ENCODE measurements around the gene GRIK4.

Gene GRIK4

GRCh38 chr11:120710354-120711131, 199.0 kb downstream of the GRIK4 start:
- TF ChIP-seq CTCF (IDR thresholded peaks at IDR 0.05; ENCODE audit: low read depth, low read length) = no peak
- peak; percentile 58 for DNase-seq (ENCODE audit: extremely low read depth, low read depth)

DNA sequence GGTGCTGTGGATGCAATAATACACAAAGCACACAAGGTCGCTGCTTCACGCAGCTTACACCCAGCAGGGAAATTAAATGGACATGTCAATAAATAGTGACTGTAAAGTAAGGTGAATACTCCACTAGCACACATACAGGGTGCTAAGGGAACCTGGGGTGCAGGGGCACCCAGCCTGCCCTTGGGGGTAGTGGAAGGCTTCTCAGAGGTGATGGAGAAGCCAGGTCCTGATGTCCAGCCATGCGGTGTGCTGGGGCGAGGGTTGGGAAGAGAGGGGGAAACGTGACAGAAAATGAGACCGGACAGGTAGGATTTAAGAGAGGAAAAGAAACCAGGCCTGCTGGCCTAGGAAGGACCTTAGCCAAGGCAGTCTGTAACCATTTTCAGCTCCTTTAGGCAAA, 200.5 kb downstream of the GRIK4 start:
- no peak for TF ChIP-seq CTCF (IDR thresholded peaks at IDR 0.05; ENCODE audit: low read depth, low read length)
- no peak for DNase-seq (ENCODE audit: extremely low read depth, low read depth)

DNA sequence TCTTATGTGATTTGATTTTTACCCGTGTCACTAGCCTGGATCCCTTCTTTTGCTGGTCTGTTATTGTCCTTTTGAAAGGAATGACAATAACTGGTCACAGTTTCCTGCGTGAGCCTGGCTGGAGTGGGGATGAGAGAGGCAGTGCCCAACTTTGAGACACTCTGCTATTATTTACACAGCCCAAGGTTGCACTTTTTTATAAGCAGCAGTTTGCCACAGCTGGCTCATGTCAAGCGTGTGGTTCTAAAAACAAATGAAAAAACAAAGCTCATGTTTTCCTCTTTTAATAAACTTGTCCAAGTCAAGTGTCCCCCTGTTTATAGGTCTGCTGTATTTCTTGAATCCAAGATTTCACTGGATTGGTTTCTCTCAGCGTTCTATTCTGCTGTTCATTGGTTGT, 201.3 kb downstream of the GRIK4 start:
- TF ChIP-seq CTCF (IDR thresholded peaks at IDR 0.05; ENCODE audit: low read depth, low read length) = no peak
- DNase-seq (ENCODE audit: extremely low read depth, low read depth) = no peak

DNA sequence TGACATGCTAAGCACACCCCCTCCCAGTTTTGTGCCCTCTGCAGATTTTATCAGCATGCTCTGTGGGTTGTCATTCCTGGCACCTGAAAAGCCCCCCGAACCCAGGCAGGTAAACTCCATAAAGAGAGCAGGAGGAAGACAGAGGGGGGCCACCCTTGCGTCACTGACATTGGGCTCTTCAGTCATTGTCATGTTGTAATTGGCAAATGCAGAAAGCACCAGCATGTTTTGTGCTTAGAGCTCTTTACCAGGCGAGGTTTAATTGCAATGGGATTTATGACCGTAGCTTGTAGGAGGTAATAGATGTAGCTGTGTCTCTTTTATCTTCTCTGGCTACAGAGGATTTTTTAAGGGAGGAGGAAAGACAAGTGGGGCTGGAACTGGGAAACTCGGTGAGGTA, 201.7 kb downstream of the GRIK4 start:
- no peak for TF ChIP-seq CTCF (IDR thresholded peaks at IDR 0.05; ENCODE audit: low read depth, low read length)
- no peak for DNase-seq (ENCODE audit: extremely low read depth, low read depth)

- no peak for DNase-seq (ENCODE audit: extremely low read depth, low read depth)
- no peak for TF ChIP-seq CTCF (IDR thresholded peaks at IDR 0.05; ENCODE audit: low read depth, low read length)
Observed at GRCh38 chr11:120714438-120714837, 202.9 kb downstream of the GRIK4 start.

DNA sequence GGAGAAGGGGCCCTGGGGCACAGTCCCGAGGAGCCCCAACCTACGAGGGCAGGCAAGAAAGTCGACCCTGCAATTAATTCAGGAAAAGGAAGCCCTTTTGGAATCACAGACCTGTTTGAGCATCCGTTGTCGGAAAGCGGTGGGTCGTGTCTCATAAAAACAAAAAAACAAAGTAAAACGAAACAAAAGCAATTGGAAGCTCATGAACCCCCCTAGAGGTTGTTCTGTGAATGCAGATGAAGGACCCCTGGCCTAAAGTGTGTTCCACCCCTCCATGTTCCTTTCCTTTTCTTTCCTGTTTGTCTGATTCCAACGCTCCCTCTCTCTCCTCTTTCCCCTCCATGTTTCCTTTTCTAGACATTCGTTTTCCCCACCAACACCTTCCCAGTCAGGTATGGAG, 203.7 kb downstream of the GRIK4 start:
- peak; percentile 60 for TF ChIP-seq CTCF (IDR thresholded peaks at IDR 0.05; ENCODE audit: low read depth, low read length)
- DNase-seq (ENCODE audit: extremely low read depth, low read depth) = no peak

DNA sequence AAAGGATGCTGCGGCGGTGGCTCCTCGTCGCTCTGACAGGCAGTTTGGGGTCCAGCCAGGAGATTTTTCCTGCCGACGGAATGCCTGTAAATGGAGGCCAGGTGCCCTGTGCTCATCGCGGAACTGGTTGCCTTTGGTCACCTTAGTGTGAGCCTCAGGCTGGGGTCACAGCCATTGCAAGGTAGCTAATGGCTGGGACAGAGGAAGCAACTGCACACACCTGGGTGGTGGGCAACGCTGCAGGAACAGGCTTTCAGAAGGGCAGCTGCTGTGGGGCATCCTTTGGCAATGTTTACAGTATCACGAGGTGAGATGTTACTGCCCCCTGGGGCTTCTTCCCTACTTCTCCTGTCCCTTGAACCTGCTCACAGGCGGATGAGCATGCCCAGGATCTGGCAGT, 205.5 kb downstream of the GRIK4 start:
- TF ChIP-seq CTCF (IDR thresholded peaks at IDR 0.05; ENCODE audit: low read depth, low read length) = no peak
- DNase-seq (ENCODE audit: extremely low read depth, low read depth) = no peak
